ENCODE data around the gene ECSCR.
A peak's percentile ranks its signal among the peaks of the same experiment; 100 is the strongest.
"Not testable (repeated sequence)": the region's sequence is repeated elsewhere in the genome, so short reads cannot be mapped to it uniquely, and the experiment has no call there.

The ECSCR gene

DNA sequence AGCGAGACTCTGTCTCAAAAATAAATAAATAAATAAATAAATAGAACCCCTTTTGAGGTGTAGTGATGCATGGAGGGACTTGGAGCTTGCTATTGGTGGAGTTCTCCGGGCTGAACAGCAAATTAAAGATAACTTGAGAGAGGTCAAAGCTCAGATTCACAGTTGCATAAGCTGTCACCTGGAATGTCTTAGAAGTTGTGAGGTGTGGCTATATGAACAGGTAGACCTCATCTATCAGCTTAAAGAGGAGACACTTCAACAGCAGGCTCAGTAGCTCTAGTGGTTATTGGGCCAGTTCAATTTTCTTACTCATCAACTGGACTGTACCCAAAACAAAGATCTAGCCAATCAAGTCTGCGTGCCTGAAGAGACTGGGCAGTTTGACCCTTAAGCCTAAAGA is 31.7 kb upstream of the ECSCR start:
- no peak for DNase-seq (ENCODE audit: low read depth)
- TF ChIP-seq POLR2A (IDR thresholded peaks at IDR 0.05; ENCODE audit: extremely low read depth, insufficient read length) (no peak), MYC (IDR thresholded peaks at IDR 0.05; ENCODE audit: low read depth, low read length) (no peak), CTCF (IDR thresholded peaks at IDR 0.05; ENCODE audit: low read depth, low read length) (no peak)
- TF ChIP-seq, protein P1, sequence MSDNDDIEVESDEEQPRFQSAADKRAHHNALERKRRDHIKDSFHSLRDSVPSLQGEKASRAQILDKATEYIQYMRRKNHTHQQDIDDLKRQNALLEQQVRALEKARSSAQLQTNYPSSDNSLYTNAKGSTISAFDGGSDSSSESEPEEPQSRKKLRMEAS (IDR thresholded peaks at IDR 0.05; ENCODE audit: low read depth, low read length): no peak

DNA sequence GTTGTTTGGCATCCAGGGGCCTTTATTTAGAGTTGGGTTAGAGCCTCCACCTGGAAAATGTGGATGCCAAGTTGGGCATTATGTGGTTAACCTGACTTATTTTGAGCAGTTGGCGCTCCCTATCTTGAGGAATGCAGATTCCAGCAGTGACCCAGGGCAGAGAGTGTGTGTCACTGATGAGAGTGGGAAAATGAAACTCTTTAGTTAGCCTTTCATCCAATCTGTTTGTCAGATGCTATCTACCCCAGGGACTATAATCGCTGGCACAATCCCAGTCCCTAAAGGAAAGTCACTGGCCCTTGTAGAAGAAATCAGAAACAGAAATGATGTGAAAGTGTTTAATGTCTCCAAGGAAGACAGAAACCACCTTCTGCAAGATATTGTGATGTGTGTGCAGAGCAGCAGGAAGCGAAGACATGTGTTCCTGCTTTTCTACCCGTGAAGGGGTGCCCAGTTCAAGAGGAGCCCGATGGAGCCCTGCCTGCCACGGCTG is 30.2 kb upstream of the ECSCR start:
- TF ChIP-seq CTCF (IDR thresholded peaks at IDR 0.05; ENCODE audit: low read depth, low read length) (no peak), POLR2A (IDR thresholded peaks at IDR 0.05; ENCODE audit: extremely low read depth, insufficient read length) (no peak), MYC (IDR thresholded peaks at IDR 0.05; ENCODE audit: low read depth, low read length) (no peak)
- TF ChIP-seq, protein P1 (IDR thresholded peaks at IDR 0.05; ENCODE audit: low read depth, low read length): no peak
- no peak for DNase-seq (ENCODE audit: low read depth)
- no peak overlapping the region for H3K4me3 ChIP-seq (ENCODE audit: low read depth, low read length)

More for the DNA sequence above, 31.7 kb upstream of the ECSCR start:
- no peak overlapping the region for H3K4me3 ChIP-seq (ENCODE audit: low read depth, low read length)

- H3K4me3 ChIP-seq (ENCODE audit: low read depth, low read length): no peak overlapping the region
- peak; percentile 40 for DNase-seq (ENCODE audit: low read depth)
- TF ChIP-seq, protein P1 (IDR thresholded peaks at IDR 0.05; ENCODE audit: low read depth, low read length): no peak
- TF ChIP-seq CTCF (IDR thresholded peaks at IDR 0.05; ENCODE audit: low read depth, low read length) (no peak), MYC (IDR thresholded peaks at IDR 0.05; ENCODE audit: low read depth, low read length) (no peak), POLR2A (IDR thresholded peaks at IDR 0.05; ENCODE audit: extremely low read depth, insufficient read length) (no peak)
These were observed 25.7 kb upstream of the ECSCR start for GRCh38 chr5:139488260-139488659.

- H3K4me3 ChIP-seq (ENCODE audit: low read depth, low read length): no peak overlapping the region
- no peak for TF ChIP-seq MYC (IDR thresholded peaks at IDR 0.05; ENCODE audit: low read depth, low read length)
- TF ChIP-seq, protein P1 (IDR thresholded peaks at IDR 0.05; ENCODE audit: low read depth, low read length): no peak
- no peak for TF ChIP-seq CTCF (IDR thresholded peaks at IDR 0.05; ENCODE audit: low read depth, low read length)
- TF ChIP-seq POLR2A (IDR thresholded peaks at IDR 0.05; ENCODE audit: extremely low read depth, insufficient read length): no peak
- no peak for DNase-seq (ENCODE audit: low read depth)
These were observed 23.7 kb upstream of the ECSCR start for GRCh38 chr5:139486201-139486600.

GRCh38 chr5:139482890-139483208 is 20.3 kb upstream of the ECSCR start:
- DNase-seq (ENCODE audit: low read depth): not testable (repeated sequence)
- H3K4me3 ChIP-seq (ENCODE audit: low read depth, low read length): peak overlapping the region; percentile 75

- peak; percentile 98 for DNase-seq (ENCODE audit: low read depth)
- H3K4me3 ChIP-seq (ENCODE audit: low read depth, low read length): peak within 1 kb of the TSS; percentile 75
- TF ChIP-seq MYC (IDR thresholded peaks at IDR 0.05; ENCODE audit: low read depth, low read length): no peak
- no peak for TF ChIP-seq POLR2A (IDR thresholded peaks at IDR 0.05; ENCODE audit: extremely low read depth, insufficient read length)
- TF ChIP-seq, protein P1 (IDR thresholded peaks at IDR 0.05; ENCODE audit: low read depth, low read length): peak; percentile 3
- TF ChIP-seq CTCF (IDR thresholded peaks at IDR 0.05; ENCODE audit: low read depth, low read length): no peak
These were observed 19.7 kb upstream of the ECSCR start, which contains the start of gene STING1 for GRCh38 chr5:139482050-139482889. Gene STING1, minus strand, starts transcription at chr5:139482758. Its CDS starts 1,054 bp downstream, at chr5:139481704.
